Stimulated activated CD8-positive, alpha-beta memory T cell treated with anti-CD3 and anti-CD28 coated beads, Interleukin-4, amount 100 ng/mL, for 1 hour (primary cell): ENCODE results near the gene CLEC2L.
"Not testable (repeated sequence)": the region's sequence is repeated elsewhere in the genome, so short reads cannot be mapped to it uniquely, and the experiment has no call there.

Experiments used
- DNase-seq, 2 donors: peaks; one replicate each; pipeline ENCODE4 v3.0.0-alpha.2; 2020; ENCODE audit warnings: low read depth in 2 of 2, low spot score in 1 of 2

Gene CLEC2L

GRCh38 chr7:139553991-139554700 lies 30.7 kb downstream of the CLEC2L start:
- DNase-seq, result not testable (repeated sequence)

DNA sequence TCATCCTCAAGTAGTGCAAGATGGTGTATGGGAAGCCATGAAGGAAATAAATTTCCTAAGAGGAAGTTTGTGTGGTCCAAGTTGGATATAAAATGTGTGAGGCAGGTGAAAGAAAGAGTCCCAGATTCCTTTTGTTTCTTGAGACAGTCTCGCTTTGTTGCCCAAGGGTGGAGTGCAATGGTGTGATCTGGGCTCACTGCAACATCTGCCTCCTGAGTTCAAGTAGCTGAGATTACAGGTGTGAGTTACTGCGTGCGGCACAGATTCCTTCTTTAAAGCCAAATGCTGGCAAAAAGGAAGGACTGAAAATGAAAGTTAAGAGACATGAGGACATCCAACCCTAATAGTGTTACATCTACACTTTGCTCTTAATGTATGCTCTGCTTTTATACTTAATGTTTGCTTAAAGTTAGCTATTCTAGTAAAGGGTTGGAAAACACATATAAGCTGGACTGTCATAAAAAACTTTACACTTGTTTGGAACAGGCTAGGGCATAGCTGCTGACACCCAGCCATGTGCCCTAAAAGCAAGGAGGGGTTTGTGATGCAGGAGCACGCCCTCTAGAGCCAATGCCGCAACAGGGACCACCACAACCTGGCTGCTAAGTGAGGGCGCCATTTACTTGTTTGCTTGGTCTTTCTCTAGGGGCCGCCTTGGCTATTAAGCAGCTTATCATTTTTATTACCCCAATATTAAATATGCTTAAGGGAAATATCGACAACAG lies 34.5 kb downstream of the CLEC2L start:
- DNase-seq, result no peak

DNA sequence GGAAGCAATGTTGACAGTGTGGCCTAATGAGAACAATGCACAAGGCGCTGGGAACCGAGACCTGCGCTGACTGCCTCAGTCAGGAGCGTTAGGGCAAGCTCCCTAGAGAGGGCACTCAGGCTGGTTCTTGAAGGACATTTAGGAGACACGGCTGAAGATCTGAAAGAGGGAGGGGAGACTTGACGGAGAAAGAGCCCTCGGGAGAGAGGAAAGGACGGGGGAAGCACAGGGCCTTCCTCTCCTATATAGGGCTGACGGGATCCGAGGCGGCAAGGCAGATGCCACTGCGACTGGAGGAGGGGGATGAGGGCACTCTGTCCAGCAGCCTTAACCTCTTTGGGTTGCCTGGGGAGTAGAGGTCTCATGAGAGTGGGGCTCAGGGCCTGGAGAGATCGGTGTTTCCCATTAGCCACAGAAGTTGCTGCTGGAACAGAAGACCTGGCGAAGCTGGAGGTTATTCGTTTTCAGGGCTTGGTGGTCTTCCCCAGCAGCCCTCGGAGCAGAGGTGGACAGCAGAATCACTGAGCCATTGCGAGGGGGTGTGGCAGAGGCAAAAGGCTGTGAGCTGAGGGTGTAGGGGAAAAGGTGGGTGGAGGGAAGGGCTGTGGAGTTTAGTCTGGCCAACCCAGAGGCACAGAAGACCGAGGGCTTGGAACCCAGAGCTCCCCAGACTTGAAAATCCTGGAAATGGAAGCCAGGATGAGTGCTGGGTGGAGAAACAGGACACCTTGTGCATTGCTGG lies 36.0 kb downstream of the CLEC2L start:
- DNase-seq, result no peak

GRCh38 chr7:139560199-139560598 lies 36.7 kb downstream of the CLEC2L start:
- DNase-seq, result no peak

- DNase-seq, result no peak
Measured at GRCh38 chr7:139560678-139561077, 37.2 kb downstream of the CLEC2L start.

DNA sequence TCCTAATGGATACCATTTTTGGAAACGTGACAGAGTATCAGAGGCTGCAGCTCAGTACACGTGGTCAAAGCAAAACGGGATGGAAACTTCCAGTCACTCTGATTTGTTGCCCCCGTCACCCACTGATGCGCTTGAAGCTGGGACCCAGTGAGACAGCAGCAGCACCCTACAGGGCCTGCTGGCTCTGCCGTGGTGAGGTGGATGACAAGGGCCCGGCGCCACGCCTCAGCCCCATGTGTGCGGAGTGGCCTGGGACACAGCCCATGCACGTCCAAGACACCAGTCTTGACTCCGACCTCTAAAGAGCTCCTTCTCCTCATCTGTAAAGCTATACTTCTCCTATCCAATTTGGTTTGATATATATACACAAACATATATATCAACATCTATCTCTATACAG lies 39.0 kb downstream of the CLEC2L start:
- no peak for DNase-seq

DNA sequence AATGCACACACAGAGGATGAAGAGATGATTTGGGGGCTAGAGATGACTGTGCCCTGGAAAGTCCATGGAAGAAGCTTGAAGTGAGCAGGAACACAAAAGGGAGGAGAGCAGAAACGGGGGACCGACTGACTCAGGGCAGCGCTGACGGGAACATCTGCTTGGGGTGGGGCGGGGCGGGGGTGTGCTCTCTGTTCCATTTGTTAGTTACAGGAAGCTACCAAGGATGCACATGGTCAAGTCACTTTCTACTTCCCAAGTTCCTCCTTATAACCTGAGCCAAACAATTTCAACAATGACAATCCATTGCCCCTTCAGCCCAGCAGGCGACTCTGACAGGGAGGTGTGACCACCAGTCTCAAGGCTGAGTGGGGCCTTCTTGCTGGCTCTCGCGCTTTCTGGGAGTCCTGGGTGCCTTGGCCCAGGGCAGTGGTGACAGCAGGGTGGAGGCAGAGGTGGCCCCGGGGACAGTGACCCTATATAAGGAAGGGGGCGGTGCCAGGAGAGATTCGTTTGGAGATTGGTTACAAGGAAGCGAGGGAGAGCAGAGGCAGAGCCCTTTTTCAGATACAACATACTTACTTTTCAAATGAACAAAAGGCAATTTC lies 39.6 kb downstream of the CLEC2L start:
- DNase-seq, result no peak

- no peak for DNase-seq
Measured at GRCh38 chr7:139563856-139564255, 40.4 kb downstream of the CLEC2L start.

GRCh38 chr7:139566075-139566474 lies 42.6 kb downstream of the CLEC2L start:
- DNase-seq, result no peak

- DNase-seq, result no peak
Measured at GRCh38 chr7:139566736-139567646, 43.5 kb downstream of the CLEC2L start.

DNA sequence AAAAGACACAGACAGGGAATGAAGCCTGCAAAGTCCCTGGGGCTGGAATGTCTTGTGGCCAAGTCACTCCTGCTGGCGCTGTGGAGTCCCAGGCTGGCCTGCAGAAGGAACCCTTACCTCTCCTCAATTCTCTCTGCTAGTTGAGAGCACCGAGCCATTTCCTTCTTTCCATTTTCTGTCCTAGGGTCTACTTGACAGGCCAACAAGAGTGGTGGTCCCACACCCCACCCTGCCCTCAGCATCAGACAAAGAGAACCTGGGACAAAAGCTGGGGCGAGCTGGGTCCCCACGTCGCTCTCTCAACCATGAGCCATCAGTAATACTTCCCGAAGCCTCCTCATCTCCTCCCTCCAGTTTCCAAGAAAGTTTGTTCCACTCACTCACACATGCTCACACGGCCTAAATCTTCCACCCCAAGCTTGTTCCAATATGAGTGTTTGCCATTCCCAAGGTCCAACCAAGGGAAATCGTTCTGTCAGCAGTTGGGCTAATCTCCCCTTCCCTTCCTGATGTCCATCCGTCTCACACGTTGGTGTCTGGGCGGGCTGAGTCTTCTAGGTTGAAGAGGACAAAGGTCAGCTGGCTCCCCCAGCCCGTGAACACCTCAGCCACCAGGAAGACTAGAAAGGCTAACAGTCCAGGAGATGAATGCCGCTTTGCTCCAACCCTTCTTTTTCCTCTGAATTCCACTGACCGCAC lies 44.3 kb downstream of the CLEC2L start:
- DNase-seq, result no peak

- DNase-seq, result no peak
Measured at GRCh38 chr7:139568346-139568675, 44.8 kb downstream of the CLEC2L start.

DNA sequence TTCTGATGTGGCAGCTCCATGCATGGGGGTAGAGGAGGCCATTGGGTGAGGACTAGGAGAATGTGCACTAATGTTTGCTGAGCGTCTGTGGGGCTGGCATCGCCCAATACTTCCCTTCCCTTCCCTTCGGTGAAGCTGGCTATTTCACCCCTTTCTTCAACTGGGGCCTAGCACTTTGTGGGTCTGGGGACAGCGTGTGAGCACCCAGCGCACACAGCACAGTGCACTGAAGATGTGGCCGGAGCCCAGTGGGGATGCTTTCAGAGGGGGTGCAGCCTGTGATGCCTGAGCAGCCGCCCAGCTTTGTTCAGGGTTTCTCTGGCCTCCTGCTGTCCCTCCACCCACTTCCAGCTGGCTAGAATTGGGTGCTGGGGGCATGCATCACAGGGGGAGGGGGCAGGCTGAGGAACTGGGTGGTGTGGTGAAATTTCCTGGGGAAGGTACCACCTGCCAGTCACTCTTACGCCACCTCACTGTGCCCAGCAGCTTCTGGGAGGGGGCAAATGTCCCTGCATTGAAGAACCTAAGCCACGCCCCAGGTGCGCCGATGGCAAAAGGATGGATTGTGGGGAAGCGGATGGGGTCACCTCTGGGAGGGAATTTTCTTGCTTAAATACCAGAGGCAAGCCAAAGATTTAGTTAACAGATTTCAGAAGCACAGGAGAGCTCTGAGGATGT lies 45.5 kb downstream of the CLEC2L start:
- DNase-seq, result no peak

- no peak for DNase-seq
Measured at GRCh38 chr7:139570119-139570518, 46.6 kb downstream of the CLEC2L start.

GRCh38 chr7:139570626-139571025 lies 47.1 kb downstream of the CLEC2L start:
- no peak for DNase-seq

GRCh38 chr7:139571190-139571589 lies 47.7 kb downstream of the CLEC2L start:
- no peak for DNase-seq

DNA sequence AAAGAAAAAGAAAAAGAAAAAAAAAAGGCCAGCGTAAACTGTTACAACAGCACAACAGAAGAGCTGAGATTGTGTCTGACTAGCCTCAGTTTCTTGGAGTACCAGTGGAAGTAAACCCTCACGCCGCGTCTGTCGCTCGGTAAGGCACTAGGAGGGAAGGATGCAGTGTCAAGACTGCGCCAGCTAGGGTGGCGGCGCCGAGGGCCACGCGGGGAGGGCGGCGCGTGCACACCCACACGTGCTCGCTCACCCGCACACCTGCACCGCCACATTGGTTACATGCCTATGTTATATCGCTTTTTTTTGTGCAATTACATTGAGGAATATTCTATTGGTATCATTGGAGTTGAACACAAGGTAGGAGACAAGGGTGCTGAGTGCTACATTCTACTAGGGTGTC lies 48.2 kb downstream of the CLEC2L start:
- DNase-seq, result no peak

DNA sequence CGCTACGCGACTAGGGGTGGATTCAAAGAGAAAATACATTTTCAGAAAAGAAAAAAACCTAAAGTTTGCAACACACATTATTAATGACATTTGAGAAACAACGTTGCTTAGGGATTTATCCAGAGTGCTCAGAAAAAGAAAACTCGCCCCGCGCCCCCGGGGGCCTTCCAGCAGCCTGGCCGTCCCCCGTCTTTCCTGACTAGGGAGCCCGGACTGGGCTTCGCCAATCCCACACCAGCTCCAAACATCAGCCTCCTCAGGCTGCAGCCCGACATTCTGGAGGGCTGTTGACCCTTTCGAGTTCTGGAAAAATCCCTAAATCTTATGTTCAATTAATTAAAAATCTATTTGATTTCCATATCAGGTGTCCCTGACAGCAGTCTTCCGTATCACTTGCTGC lies 48.6 kb downstream of the CLEC2L start:
- DNase-seq, result no peak

- DNase-seq, result no peak
Measured at GRCh38 chr7:139572704-139573385, 49.4 kb downstream of the CLEC2L start.
